ENCODE data around the gene IZUMO4.
"Not testable (repeated sequence)": the region's sequence is repeated elsewhere in the genome, so short reads cannot be mapped to it uniquely, and the experiment has no call there.

IZUMO4 gene

GRCh38 chr19:2081873-2082810 is 14.6 kb upstream of the IZUMO4 start:
- TF ChIP-seq CTCF (IDR thresholded peaks at IDR 0.05; ENCODE audit: low read depth, low read length, missing control alignments), result no peak
- DNase-seq (ENCODE audit: low read depth), result no peak
- in situ Hi-C loops (cut with HindIII; ENCODE audit: low sequenced_read_pairs), result loop anchor here (10.0 kb wide), 1 partner anchor 87 kb away; no protein-coding TSS in a partner anchor
- H3K4me3 ChIP-seq (ENCODE audit: low read depth, low read length), result no peak overlapping the region

GRCh38 chr19:2083174-2083854 is 13.4 kb upstream of the IZUMO4 start:
- DNase-seq (ENCODE audit: low read depth), result no peak
- H3K4me3 ChIP-seq (ENCODE audit: low read depth, low read length), result no peak overlapping the region
- in situ Hi-C loops (cut with HindIII; ENCODE audit: low sequenced_read_pairs), result loop anchor here (10.0 kb wide), 1 partner anchor 89 kb away; no protein-coding TSS in a partner anchor
- TF ChIP-seq CTCF (IDR thresholded peaks at IDR 0.05; ENCODE audit: low read depth, low read length, missing control alignments), result no peak

GRCh38 chr19:2084993-2085720 is 11.6 kb upstream of the IZUMO4 start:
- H3K4me3 ChIP-seq (ENCODE audit: low read depth, low read length), result no peak overlapping the region
- TF ChIP-seq CTCF (IDR thresholded peaks at IDR 0.05; ENCODE audit: low read depth, low read length, missing control alignments), result no peak
- DNase-seq (ENCODE audit: low read depth), result no peak
- in situ Hi-C loops (cut with HindIII; ENCODE audit: low sequenced_read_pairs), result loop anchor here (10.0 kb wide), 1 partner anchor 90 kb away; no protein-coding TSS in a partner anchor

- not testable (repeated sequence) for H3K4me3 ChIP-seq (ENCODE audit: low read depth, low read length); DNase-seq (ENCODE audit: low read depth)
- in situ Hi-C loops (cut with HindIII; ENCODE audit: low sequenced_read_pairs), result loop anchor here (10.0 kb wide), 1 partner anchor 92 kb away; no protein-coding TSS in a partner anchor
Observed at GRCh38 chr19:2086695-2087620, 9.8 kb upstream of the IZUMO4 start.

GRCh38 chr19:2087621-2088100 is 9.1 kb upstream of the IZUMO4 start:
- H3K4me3 ChIP-seq (ENCODE audit: low read depth, low read length), result no peak overlapping the region
- in situ Hi-C loops (cut with HindIII; ENCODE audit: low sequenced_read_pairs), result loop anchor here (10.0 kb wide), 1 partner anchor 93 kb away; no protein-coding TSS in a partner anchor
- TF ChIP-seq CTCF (IDR thresholded peaks at IDR 0.05; ENCODE audit: low read depth, low read length, missing control alignments), result no peak
- DNase-seq (ENCODE audit: low read depth), result no peak
